Common myeloid progenitor, CD34-positive (primary cell): Measurements from ENCODE around the gene VSIG1.

Source experiments
- CTCF ChIA-PET: fragments of 350-600 bp; sonication (Branson Sonifier 250); formaldehyde crosslinking; loops from one replicate; lab custom pipeline; 2021; ENCODE audit warnings: antibody characterized with exemption; lab: Charles Lee
- POLR2A ChIA-PET: fragments of 350-600 bp; sonication (Branson Sonifier 250); formaldehyde crosslinking; loops from one replicate; lab custom pipeline; 2021; ENCODE audit warnings: antibody characterized with exemption; lab: Charles Lee
- DNase-seq, 3 donors: peaks; one replicate each; pipeline versions ENCODE4 v3.0.0 to v3.0.0-alpha.2; 2013
- H3K27ac ChIP-seq, 2 experiments: 1 replicate in 1 of 2; 2 replicates in 1 of 2; pipeline ENCODE4 v1.7.0; 2013; ENCODE audit warnings: inconsistent platforms in 2 of 2, low read length in 2 of 2, mild to moderate bottlenecking in 2 of 2, low read depth in 1 of 2, moderate library complexity in 1 of 2; ENCODE audit not compliant: severe bottlenecking in 2 of 2, insufficient read depth in 1 of 2, poor library complexity in 1 of 2
- H3K27me3 ChIP-seq, 5 experiments: replicated peaks in 2 of 5; 1 replicate in 3 of 5; 2 replicates in 2 of 5; pipeline versions ENCODE4 v1.6.1 to v1.7.0; 2013; ENCODE audit warnings: low read length in 4 of 5, mild to moderate bottlenecking in 2 of 5, moderate library complexity in 2 of 5, inconsistent platforms in 1 of 5; ENCODE audit not compliant: insufficient read depth in 5 of 5, control insufficient read depth in 4 of 5
- H3K36me3 ChIP-seq, 4 experiments: 1 replicate in 2 of 4; 2 replicates in 2 of 4; pipeline versions ENCODE4 v1.6.1 to v1.7.0; 2013; ENCODE audit warnings: low read length in 3 of 4, control low read depth in 1 of 4, mild to moderate bottlenecking in 1 of 4; ENCODE audit not compliant: control insufficient read depth in 4 of 4, insufficient read depth in 4 of 4
- H3K4me1 ChIP-seq, 4 experiments: 1 replicate in 3 of 4; 2 replicates in 1 of 4; pipeline versions ENCODE4 v1.6.1 to v1.7.1; 2013; ENCODE audit warnings: low read length in 3 of 4, mild to moderate bottlenecking in 3 of 4, control low read depth in 1 of 4, inconsistent platforms in 1 of 4, moderate library complexity in 1 of 4; ENCODE audit not compliant: control insufficient read depth in 4 of 4, insufficient read depth in 4 of 4; ENCODE audit errors: control extremely low read depth in 1 of 4
- H3K4me3 ChIP-seq, 7 experiments: 1 replicate in 4 of 7; 2 replicates in 3 of 7; pipeline versions ENCODE4 v1.5.1 to v1.7.0; 2013; ENCODE audit warnings: mild to moderate bottlenecking in 7 of 7, low read length in 6 of 7, moderate library complexity in 6 of 7, inconsistent platforms in 2 of 7, low read depth in 2 of 7, control low read depth in 1 of 7; ENCODE audit not compliant: insufficient read depth in 4 of 7, control insufficient read depth in 1 of 7; ENCODE audit errors: extremely low read depth in 1 of 7
- H3K9me3 ChIP-seq, 5 experiments: 1 replicate in 4 of 5; 2 replicates in 1 of 5; pipeline versions ENCODE4 v1.6.1 to v1.7.1; 2013; ENCODE audit warnings: low read length in 4 of 5, mild to moderate bottlenecking in 2 of 5, inconsistent platforms in 1 of 5, low read depth in 1 of 5, moderate library complexity in 1 of 5; ENCODE audit not compliant: control insufficient read depth in 4 of 5, insufficient read depth in 2 of 5; ENCODE audit errors: control extremely low read depth in 1 of 5
- WGBS: methylation state at CpG from one replicate; pipeline ENCODE4 v1.1.5; 2013; ENCODE audit not compliant: insufficient coverage; 5-methylcytosine and 5-hydroxymethylcytosine counted together

VSIG1 gene

DNA sequence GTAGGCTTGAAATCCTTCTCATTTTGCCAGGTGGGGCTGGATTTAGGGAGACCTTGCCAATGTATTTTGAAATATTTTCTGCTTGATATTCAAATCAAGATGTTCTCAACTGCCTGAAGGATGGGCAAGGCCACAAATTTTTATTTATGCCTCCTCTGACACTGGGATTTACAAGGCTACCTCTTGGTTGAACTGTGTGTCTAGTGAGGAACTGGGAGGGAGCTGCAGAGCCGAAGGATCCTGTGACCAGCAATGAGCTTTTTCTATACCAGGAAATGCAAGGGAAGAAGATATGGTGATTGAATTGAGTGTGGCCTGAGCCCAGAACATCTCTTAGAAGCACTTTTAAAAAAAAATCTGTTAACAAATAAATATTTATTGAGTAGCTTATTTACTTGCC, 14.9 kb downstream of the VSIG1 start:
- no peaks in the 10 kb centered on the region for H3K9me3 ChIP-seq
- POLR2A ChIA-PET: no interaction called here
- H3K27ac ChIP-seq: no peak overlapping the region
- 80% methylated on average over 1 of the region's 1 CpG for WGBS
- no peak for DNase-seq
- CTCF ChIA-PET: interaction anchor here (1.1 kb wide), 1 partner anchor 41 kb away, joined by 3 read pairs; no protein-coding TSS in a partner anchor
- H3K4me1 ChIP-seq: no peaks in the 10 kb centered on the region
- H3K27me3 ChIP-seq: no peaks in the 10 kb centered on the region
- no peaks in the 10 kb centered on the region for H3K36me3 ChIP-seq
- H3K4me3 ChIP-seq: no peak overlapping the region

DNA sequence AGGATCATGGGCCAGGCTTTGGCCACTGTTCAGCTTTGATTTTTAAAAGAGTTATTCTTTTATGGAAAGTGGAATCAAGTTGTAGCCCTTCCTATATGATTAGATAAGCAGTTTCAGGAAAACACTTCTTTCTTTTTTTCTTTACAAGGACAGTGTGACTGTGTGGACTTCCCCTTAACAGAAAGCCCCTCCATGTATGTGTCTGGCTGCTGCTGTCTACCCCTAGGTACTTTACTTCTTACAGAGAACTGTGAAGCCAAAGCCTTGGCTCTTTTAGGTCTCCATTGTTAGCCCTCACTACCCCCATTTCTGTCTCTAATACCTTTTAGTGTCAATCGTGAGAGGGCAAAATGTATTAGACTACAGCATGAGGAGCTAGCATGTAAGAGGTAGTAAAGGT, 19.1 kb downstream of the VSIG1 start:
- H3K27me3 ChIP-seq: peaks cover 0 to 6% (median 0%) of the 10 kb centered on the region in 5 experiments
- no peaks in the 10 kb centered on the region for H3K9me3 ChIP-seq
- WGBS: no CpG with 5 or more reads among the region's 1 CpG
- H3K4me3 ChIP-seq: no peak overlapping the region
- ChIA-PET POLR2A (no interaction called here), CTCF (no interaction called here)
- H3K36me3 ChIP-seq: no peaks in the 10 kb centered on the region
- DNase-seq: no peak
- H3K4me1 ChIP-seq: no peaks in the 10 kb centered on the region
- no peak overlapping the region for H3K27ac ChIP-seq

DNA sequence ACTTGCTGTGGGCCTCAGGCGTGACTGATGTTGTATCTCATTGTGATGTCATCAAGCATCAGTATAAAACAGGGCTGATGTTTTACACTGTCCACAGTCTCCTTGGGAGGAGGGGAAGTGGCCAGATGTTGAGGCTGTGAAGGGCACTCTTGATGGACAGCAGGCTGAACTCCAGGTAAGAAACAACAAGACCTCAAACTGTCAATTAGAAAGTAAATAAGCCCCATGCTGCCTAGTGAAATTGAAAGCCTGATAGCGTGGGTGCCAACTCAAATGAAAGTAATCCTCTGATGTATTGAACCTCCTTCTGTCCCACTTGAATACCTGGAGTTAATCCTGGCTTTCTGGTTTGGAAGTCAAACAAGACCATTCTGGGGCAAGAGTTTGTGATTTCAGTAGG, 19.7 kb downstream of the VSIG1 start:
- Histone ChIP-seq H3K27me3 (peaks cover 0 to 9% (median 0%) of the 10 kb centered on the region in 5 experiments), H3K36me3 (no peaks in the 10 kb centered on the region), H3K4me1 (no peaks in the 10 kb centered on the region), H3K27ac (no peak overlapping the region), H3K9me3 (no peaks in the 10 kb centered on the region), H3K4me3 (no peak overlapping the region)
- no peak for DNase-seq
- ChIA-PET CTCF (no interaction called here), POLR2A (no interaction called here)
- 88% methylated on average over 2 of the region's 2 CpGs for WGBS

DNA sequence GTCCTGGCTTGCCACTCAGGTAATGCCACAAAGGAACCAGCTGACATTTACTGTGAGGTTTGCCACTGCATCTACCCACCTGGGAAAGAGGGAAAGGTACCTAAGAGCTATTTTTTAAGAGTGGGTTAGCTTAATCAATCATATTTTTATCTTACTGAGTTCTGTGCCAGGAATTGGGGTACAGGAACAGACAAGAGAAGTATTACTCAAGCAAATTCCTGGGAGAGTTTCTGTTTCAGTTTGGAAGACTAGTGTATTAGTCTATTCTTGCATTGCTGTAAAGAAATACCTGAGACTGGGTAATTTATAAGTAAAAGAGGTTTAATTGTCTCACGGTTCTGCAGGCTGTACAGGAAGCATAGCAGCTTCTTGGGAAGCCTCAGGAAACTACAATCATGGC, 23.3 kb downstream of the VSIG1 start:
- no peaks in the 10 kb centered on the region for H3K9me3 ChIP-seq
- H3K27ac ChIP-seq: no peak overlapping the region
- H3K36me3 ChIP-seq: no peaks in the 10 kb centered on the region
- no CpG with 5 or more reads among the region's 1 CpG for WGBS
- ChIA-PET POLR2A (no interaction called here), CTCF (interaction anchor here (1.2 kb wide), 1 partner anchor 9 kb away, joined by 4 read pairs; no protein-coding TSS in a partner anchor)
- peaks cover 0 to 4% (median 0%) of the 10 kb centered on the region in 4 experiments for H3K4me1 ChIP-seq
- peaks cover 0 to 13% (median 0%) of the 10 kb centered on the region in 5 experiments for H3K27me3 ChIP-seq
- H3K4me3 ChIP-seq: no peak overlapping the region
- no peak for DNase-seq

DNA sequence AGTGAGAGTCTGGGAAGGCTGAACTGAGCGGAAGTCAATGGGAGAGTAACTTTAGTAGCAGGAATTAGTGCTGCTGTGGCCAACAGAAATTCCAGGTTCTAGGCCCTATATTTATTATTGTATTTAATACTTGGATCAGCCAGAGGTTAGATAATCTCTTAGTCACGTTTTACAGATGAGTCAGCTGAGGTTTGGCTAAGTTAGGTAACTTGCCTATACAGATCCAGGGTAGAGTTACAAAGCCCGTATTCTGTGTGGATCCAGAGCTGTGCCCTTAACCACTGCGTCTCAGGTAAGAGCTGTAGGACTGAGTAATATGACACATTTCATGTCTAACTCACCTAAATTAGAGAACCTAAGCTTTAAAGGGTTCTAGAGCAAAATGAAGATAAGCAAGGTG, 26.0 kb downstream of the VSIG1 start:
- H3K27ac ChIP-seq: no peak overlapping the region
- H3K36me3 ChIP-seq: no peaks in the 10 kb centered on the region
- peaks cover 0 to 4% (median 0%) of the 10 kb centered on the region in 4 experiments for H3K4me1 ChIP-seq

DNA sequence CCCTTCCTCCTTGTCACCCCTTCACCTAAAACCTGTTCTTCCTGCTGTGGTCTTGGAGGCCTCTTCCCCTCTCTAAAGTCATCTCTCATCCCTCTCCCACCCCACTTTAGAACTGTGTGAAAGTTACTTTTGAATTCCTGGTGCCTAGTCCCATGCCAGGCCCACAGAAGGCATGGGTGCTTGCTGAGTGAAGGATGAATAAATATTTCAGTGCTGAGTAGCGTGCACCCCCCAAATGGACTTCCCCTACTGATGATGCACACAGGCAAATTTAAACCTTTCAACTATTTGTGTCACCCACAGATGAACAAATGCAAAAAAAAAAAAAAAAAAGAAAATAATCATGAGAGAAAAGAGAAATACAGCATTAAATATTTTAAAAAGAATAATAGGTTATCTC, 26.7 kb downstream of the VSIG1 start:
- no peaks in the 10 kb centered on the region for H3K9me3 ChIP-seq
- H3K36me3 ChIP-seq: no peaks in the 10 kb centered on the region
- DNase-seq: no peak
- H3K4me1 ChIP-seq: peaks cover 0 to 4% (median 0%) of the 10 kb centered on the region in 4 experiments
- H3K27me3 ChIP-seq: peaks cover 0 to 14% (median 0%) of the 10 kb centered on the region in 5 experiments
- CTCF ChIA-PET: interaction anchor here (0.9 to 2.1 kb wide), 4 partner anchors 11 to 412 kb away, joined by 3 to 6 read pairs (median 4); no protein-coding TSS in a partner anchor
- POLR2A ChIA-PET: no interaction called here
- H3K27ac ChIP-seq: no peak overlapping the region
- no CpG with 5 or more reads among the region's 1 CpG for whole genome bisulfite sequencing
- no peak overlapping the region for H3K4me3 ChIP-seq

More for the DNA sequence above, 26.0 kb downstream of the VSIG1 start:
- Histone ChIP-seq H3K4me3 (no peak overlapping the region), H3K9me3 (no peaks in the 10 kb centered on the region), H3K27me3 (peaks cover 0 to 17% (median 0%) of the 10 kb centered on the region in 5 experiments)
- ChIA-PET CTCF (interaction anchor here (0.5 to 2.1 kb wide), 7 partner anchors 8 to 412 kb away, joined by 3 to 7 read pairs (median 3); no protein-coding TSS in a partner anchor), POLR2A (no interaction called here)
- WGBS: no CpG with 5 or more reads among the region's 4 CpGs
- DNase-seq: no peak

DNA sequence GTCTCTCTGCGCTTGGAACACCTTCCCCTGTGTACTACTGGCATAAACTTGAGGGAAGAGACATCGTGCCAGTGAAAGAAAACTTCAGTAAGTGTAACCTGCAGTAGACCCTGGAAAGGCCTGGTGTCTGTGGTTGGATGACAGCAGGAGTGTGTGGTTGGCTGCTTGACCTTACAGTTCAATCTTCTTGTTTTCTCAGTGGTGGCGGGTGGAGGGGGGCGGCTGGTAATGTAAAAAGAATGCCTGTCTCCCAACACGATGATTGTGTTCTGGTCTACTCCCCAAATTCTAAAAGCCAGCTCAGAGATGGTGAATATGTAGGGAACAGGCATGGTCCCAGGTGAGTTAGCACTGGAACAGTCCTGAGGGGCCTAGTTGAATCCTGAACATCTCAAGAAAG, 27.9 kb downstream of the VSIG1 start:
- CTCF ChIA-PET: no interaction called here
- Histone ChIP-seq H3K4me1 (peaks cover 0 to 4% (median 0%) of the 10 kb centered on the region in 4 experiments), H3K4me3 (no peak overlapping the region), H3K9me3 (no peaks in the 10 kb centered on the region), H3K27ac (no peak overlapping the region), H3K36me3 (no peaks in the 10 kb centered on the region), H3K27me3 (peaks cover 0 to 13% (median 0%) of the 10 kb centered on the region in 5 experiments)
- WGBS: 79% methylated on average over 3 of the region's 5 CpGs
- POLR2A ChIA-PET: no interaction called here
- DNase-seq: no peak
